HG03558 (cell line): ENCODE measurements around the gene GID8.
"Not testable (repeated sequence)": the region's sequence is repeated elsewhere in the genome, so short reads cannot be mapped to it uniquely, and the experiment has no call there.

Experiments
- ATAC-seq: cut with Tn5 transposase; IDR thresholded peaks from one replicate; pipeline ENCODE4 v1.9.1; 2021; ENCODE audit warnings: moderate number of reproducible peaks; ENCODE audit not compliant: unreplicated experiment; ENCODE audit errors: extremely low read depth

Gene GID8

DNA sequence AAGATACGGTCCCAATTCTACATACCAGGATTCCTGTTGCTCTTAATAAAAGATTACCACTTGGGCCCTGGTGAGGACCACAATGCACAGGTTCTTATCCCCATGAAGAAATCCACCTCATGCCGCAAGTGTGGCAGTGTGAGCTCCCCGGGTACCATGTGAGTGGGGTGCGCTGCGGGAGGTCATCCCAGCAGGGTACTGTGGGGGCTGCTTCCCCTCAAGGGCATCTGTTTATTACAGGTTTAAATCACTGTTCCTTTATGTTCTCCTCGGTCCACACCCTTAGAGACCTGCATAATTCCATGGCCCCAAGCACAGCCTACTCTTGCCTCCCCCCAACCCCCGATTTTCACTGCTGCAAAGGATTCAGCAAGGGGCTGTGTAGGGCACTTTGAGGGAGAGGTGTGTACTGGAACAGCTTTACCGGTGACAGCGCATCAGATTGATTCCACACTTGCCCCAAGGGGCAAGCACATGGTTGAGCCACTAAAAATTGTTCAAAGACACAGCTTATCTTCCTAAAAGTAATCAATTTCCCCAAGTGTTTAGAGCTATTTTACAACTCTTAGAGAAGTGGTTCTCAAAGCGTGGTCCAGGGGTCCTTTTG, 17.8 kb upstream of the GID8 start:
- ATAC-seq, result no peak

DNA sequence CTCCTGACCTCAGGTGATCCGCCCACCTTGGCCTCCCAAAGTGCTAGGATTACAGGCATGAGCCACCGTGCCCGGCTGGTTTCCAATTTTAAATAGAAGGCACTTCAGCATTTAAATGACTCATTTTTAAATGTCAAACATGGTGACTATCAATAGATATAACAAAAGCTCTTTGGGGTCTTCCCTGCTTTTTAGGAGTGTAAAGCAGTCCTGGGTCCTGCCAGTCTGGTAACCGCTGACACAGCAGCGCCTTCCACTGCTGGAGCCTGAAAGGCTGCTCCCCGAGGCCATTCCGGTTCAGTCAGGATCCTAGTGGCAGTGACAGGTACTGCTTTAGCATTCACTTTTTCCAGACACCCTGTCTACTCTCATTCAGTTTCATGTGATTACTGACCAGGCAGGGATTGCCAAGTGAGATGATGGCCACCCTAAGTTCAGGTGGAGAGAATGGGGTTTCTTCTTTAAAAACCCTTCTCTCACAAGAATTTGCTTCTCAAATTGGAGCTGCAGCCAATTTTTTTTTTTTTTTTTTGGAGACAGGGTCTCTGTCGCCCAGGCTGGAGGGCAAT, 16.7 kb upstream of the GID8 start:
- no peak for ATAC-seq

- no peak for ATAC-seq
These were observed 15.5 kb upstream of the GID8 start for GRCh38 chr20:62922451-62922921.

GRCh38 chr20:62923059-62923668, 14.8 kb upstream of the GID8 start:
- not testable (repeated sequence) for ATAC-seq

- ATAC-seq, result no peak
These were observed 14.1 kb upstream of the GID8 start for GRCh38 chr20:62923669-62924441.

DNA sequence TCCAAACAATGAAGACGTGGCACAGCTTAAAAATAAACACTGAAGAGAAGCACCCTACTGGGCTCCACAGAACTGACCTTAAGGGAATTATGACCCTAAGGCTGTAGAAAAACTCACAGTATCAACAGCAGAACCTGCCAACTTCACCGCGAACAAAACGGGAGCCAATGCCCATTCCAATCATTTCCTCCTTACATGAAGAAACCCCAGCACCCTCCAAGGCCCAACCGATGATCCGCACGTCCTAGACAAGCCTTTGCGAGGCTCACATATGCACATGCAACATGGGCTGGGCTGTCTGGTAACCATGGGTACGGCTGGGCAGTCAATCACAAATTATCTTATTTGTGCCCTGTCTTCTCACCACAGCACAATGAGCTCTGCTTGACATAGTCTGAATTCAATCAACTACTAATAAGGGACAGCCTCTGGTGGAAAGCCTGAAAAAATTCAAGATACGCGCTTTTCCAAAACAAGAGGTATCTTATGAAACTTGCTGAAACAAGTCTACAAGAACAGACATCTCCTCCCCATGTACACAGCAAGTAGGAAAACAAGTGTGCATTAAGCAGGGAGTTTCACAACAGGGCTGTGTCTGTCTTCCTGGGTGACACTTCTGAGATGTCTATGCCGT, 13.4 kb upstream of the GID8 start:
- ATAC-seq, result no peak

- no peak for ATAC-seq
These were observed 12.9 kb upstream of the GID8 start for GRCh38 chr20:62925076-62925419.

- no peak for ATAC-seq
These were observed 12.3 kb upstream of the GID8 start for GRCh38 chr20:62925420-62926228.

DNA sequence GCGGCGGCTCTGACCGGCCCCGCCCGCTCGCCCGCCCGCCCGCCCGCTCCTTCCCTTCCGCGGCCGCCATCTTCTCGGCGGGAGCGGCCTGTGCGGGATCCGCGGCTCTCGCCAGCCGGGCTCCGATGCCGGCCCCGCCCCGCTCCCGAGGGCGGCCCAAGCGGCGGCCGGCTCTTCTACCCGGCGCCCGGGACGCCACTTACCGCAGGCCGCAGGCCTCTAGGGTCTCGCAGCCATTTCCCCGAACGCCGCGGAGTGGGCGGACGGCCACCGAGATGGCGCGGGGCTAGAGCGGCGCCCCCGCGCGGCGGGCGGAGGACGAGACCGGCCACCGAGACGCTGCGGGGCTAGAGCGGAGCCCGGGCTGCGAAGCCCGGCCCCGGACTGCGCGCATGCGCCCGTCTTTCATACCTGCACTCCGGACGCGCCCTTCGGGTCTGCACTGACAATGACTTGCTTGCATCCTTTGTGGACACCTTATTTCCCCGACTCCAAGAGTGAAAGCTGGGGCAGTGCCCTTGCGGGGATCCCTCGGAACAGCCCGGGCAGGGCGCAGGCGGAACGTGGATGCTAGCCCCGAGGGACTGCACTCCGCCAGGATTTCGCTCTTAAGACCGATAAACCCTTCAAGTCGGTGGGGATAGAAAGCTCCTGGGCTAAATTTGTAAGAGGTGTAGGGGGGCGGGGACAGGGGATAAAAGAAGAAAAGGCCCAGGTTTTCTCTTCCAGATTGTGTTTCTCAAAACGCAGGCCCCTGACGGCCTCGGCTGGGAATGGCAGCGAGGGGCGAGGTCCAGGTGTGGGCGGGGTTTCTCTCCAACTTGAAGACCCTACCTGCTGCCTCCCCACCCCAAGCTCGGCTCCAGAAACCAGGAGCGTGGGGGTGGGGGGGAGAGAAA, 11.5 kb upstream of the GID8 start, which contains the start of gene DIDO1:
Gene DIDO1, minus strand, starts transcription at position 277 of the 899 bp plus-strand sequence.
- ATAC-seq, result peak; percentile 58

GRCh38 chr20:62927128-62927705, 10.7 kb upstream of the GID8 start:
- ATAC-seq, result no peak

GRCh38 chr20:62928246-62928939, 9.6 kb upstream of the GID8 start:
- no peak for ATAC-seq

GRCh38 chr20:62929051-62929538, 8.9 kb upstream of the GID8 start:
- ATAC-seq, result no peak

DNA sequence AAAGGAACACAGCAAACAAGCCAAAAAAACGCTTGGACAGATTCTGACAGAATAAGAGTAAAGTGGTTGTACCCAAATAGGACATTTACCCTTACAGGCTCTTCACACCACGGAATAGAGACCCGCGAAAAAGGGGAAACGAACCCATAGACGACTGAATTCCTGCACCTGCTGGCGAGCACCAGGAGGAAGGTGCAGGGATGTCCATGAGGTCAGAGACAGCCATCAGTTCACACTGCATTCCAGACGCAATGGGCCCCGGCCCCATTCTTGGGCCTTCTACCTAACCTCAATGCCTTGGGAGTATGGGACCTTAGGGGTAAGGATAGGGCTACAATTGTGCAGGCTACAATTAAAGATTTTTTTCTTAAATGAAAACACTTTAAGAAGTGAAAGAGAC, 6.5 kb upstream of the GID8 start:
- ATAC-seq, result no peak

DNA sequence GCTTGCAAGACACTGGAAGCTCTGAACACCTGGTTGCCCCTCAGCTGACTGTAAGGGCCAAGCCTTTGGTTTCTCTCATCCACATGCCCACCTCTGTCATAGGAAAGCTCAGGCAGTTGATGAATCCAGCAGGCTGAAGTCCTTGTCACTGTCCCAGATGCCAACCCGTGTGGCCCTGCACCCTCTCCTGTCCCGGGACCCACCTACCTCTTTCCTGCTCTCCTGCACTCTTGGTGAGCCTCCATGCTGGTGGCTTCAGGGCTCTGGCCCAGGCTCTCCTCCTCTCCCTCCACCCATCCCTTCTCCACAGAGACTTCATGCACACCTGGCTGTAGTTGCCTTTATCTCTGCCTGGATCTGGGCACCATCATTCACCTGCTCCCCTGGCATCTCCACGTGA, 4.0 kb upstream of the GID8 start:
- no peak for ATAC-seq

GRCh38 chr20:62935204-62935967, 2.6 kb upstream of the GID8 start:
- no peak for ATAC-seq

DNA sequence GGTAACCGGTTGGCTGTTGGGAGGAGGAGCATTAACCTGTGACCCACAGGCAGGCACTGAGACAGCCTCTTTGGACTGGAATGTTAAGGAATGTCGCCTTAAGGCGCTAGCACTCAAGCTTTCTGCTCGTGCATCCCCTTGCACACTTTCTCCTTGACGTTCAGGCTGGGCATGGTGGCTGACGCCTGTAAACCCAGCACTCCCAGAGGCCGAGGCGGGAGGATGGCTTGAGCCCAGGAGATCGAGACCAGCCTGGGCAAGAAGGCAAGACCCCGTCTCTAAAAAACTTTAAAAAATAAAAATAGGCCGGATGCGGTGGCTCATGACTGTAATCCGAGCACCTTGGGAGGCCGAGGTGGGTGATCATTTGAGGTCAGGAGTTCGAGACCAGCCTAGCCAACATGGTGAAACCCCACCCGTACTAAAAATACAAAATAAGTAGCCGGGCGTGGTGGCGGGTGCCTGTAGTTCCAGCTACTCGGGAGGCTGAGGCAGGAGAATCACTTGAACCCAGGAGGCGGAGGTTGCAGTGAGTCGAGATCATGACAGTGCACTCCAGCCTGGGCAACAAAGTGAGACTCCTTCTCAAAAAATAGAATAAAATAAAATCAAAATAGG, 1.9 kb upstream of the GID8 start:
- no peak for ATAC-seq
